ENCODE results near the gene PTPRD.
"Not testable (repeated sequence)": the region's sequence is repeated elsewhere in the genome, so short reads cannot be mapped to it uniquely, and the experiment has no call there.

The PTPRD gene

DNA sequence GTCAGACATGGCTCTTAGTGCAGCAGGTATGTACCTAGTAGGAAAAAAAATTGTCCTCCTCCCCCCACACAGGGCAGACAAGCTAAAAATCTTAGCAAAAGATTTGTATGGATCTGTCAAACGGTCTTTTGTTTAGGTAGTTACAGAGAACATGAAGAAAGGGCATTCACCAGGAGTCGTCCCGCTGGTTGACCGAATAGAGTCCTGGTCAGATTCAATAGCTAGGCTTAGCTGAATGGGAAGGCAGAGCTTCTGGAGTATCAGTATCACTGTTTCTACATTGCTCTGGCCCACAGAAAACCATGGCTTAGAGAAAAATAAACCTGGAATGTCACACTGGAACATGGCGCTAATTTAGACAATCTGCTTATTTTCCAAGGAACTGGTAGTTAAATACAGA is 642.3 kb downstream of the PTPRD start:
- DNase-seq (ENCODE audit: low read depth, low spot score), result no peak

DNA sequence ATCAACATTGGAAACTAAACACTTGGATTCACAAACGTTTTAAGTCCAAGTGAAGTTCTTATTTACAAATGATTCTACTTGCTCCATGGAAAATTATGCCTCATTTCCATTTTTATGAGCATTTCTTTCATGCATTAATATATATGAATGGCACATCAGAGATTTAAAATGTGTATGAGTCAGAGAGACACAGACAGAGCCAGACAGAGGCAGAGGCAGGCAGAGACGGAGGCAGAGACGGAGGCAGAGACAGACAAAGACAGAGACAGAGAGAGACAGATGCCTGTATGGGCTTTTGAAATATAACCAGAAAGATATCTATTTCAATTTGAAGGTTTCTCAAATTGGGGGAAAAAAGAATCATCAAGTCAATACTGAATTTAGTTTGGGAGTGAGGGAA is 649.0 kb downstream of the PTPRD start:
- DNase-seq (ENCODE audit: low read depth, low spot score), result no peak

DNA sequence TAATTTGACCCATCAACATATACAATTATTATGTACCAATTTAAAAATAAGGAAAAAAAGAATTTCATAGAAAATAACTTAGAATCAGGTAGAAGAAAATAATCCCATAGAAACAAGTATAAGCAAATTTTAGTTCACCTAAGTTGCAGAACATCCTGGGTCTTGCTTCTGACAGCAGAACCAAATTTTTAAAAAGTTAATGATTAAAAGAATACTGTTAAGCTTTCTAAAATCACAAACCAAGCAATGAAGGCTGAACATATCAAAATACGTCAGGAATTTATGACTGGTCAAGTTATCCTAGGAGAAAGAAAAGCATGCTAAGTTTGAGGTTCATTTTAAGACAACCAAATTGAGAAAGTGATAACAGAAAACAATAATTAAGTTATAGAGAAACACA is 650.9 kb downstream of the PTPRD start:
- no peak for DNase-seq (ENCODE audit: low read depth, low spot score)

DNA sequence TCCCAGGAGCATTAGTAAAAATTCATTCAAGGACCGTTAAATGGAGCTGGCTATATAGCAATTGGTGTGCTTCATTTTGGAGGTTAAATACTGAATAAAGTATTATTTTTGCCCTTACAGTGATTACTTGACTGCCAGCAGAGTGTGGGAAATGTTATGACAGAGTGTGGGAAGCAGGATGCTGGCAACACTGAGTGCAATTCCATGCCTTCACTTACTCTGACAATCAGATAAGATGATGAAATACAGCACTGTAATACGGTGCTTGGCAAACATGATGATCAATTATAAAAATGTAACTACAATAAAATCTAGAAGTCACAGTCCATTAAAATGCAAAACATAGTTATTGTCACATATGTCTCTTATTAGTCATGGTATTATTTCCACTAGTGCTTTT is 651.3 kb downstream of the PTPRD start:
- no peak for DNase-seq (ENCODE audit: low read depth, low spot score)

DNA sequence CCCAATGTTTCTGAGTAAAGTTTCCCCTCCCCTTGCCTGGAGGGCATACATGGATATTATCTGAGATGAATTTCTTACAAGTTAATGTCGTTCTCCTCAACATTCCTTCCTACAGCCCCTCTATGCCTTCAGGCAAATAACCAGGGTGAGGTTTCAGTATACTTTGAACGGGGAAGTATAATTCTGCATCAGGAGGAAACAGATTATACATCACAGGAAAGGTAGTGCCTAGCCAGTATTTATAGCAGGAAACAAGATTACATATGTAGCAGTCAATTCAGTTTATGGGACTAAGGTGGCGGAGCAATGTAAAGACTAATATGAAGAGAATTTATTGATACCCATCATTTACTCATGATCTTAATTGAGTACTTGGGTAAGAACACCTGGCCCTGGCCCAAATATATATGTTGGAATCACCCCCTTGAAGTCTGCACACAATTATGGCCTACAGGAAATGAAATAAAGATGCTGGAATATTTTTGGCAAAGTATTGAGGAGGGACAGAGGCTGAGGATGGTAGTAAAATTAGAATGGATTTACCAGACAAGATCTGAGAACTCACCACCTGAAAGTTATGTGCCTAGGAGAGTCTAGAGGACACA is 661.1 kb downstream of the PTPRD start:
- DNase-seq (ENCODE audit: low read depth, low spot score), result no peak

DNA sequence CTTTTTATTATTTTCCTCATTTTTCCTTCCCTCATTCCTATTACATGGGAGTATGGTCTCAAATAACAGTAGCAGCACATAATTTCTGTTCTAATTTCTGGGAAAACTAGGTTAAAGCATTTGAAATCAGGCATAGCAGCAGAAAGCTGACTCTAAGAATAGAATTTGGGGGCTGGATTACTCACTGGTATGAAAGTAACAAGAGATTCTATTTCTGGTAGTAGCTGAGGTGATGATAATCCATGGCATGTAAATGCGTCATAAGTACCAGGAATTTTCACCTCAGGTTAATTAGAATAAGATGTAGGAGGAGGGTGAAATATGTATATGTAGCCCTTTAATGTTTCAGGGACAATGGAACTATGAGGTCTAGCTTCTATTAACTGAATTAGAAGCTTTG is 662.0 kb downstream of the PTPRD start:
- DNase-seq (ENCODE audit: low read depth, low spot score), result no peak

DNA sequence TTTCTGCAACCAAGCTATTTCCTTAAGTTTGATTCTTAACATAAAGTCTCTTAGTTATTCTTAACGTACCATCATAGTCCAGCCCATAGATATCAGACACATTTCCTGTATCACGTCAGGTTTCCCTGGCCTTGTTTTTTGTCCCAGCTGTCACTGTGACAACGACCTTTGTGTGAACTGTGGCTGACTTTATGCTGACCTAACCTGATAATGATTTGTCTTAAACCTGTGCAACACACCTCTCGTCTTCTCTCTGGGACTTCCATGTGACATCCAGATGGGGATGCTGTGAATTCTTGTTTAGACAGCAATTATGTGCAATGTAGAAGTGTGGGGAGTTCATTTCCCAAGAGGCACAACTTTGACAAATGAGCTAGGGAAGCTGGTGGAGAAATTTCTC is 662.8 kb downstream of the PTPRD start:
- no peak for DNase-seq (ENCODE audit: low read depth, low spot score)

DNA sequence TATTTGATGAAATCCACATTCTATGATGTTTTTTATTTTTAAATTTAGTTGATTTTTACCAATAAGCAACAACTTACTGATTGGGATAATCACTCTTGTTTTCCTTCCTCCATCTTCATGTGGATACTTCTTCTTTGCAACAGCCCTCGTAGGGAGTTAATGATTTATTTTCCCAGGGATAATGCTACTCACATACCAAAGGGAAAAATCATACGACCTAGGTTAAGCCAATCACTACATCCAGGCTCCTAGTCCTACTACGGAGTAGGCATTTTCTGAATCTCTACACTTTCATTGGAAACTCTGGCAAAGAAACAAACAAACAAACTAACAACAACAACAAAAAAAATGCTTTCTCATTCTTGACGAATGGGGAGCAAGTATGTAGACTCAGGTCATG is 663.4 kb downstream of the PTPRD start:
- no peak for DNase-seq (ENCODE audit: low read depth, low spot score)

DNA sequence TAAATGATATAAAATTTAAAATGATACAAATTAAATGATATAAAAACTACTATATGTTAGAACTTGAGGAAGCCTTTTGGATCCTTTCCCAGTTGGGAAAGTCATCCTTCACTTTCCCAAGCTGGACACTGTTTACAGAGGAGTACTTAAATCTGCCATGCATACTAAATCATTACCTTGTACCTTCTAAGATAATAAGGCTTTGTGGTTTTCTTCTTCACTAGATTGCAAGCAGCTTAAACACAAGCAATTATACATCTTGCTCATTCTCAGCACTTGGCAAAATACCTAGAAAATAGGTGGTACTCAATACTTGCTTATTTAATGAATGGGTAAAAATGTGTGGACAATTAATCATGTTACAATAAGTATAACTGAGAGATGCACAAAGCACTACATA is 666.8 kb downstream of the PTPRD start:
- no peak for DNase-seq (ENCODE audit: low read depth, low spot score)

DNA sequence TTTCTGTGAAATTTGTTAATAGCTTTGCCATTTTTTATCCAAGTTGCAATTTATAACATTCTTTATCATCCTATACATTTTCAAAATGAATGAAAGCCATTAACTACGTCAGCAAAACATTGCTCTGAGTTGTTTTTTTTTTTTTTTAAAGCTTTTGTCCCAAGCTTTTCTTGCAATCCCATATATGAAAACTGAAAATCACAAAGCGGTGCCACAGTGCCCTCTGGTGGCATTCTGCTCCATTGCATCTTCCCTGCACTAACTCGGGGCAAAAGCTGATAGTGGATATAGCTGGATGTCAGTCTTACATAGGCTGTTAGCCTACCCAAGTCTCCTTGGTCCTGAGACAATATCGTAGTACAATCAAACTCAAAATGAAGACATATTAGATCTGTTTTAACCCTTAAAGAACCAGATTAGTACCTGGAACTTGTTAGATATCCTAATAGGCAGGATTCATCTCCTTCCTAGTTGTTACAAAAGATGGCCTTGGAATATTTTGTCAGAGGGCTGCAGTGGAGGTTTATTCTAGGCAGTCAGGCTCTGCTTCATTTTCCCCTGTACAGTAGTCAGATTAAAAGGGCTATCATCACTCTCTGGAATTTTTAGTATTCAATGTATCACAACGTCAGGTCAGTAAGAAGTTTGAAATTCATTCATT is 669.9 kb downstream of the PTPRD start:
- no peak for DNase-seq (ENCODE audit: low read depth, low spot score)

DNA sequence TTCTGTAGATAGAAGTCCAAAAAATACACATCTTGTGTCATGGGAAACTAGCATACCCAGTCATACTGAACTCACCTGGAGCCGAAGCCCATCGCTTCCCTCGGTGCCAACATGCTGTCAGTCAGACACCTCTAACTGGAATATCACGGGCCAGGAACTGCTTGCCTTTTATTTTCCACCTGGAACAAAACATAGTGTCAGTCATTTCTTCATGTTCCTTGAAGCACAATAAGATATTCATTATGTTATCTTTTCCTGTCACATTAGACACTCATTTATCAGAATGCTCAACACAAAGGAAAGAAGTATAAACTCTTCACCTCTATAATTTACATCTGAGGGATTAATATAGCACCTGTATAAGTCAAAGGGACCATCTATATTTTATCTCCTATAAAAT is 674.4 kb downstream of the PTPRD start:
- no peak for DNase-seq (ENCODE audit: low read depth, low spot score)

DNA sequence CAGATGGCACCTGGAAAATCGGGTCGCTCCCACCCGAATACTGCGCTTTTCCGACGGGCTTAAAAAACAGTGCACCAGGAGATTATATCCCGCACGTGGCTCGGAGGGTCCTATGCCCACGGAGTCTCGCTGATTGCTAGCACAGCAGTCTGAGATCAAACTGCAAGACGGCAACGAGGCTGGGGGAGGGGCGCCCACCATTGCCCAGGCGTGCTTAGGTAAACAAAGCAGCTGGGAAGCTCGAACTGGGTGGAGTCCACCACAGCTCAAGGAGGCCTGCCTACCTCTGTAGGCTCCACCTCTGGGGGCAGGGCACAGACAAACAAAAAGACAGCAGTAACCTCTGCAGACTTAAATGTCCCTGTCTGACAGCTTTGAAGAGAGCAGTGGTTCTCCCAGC is 681.3 kb downstream of the PTPRD start:
- DNase-seq (ENCODE audit: low read depth, low spot score), result not testable (repeated sequence)

DNA sequence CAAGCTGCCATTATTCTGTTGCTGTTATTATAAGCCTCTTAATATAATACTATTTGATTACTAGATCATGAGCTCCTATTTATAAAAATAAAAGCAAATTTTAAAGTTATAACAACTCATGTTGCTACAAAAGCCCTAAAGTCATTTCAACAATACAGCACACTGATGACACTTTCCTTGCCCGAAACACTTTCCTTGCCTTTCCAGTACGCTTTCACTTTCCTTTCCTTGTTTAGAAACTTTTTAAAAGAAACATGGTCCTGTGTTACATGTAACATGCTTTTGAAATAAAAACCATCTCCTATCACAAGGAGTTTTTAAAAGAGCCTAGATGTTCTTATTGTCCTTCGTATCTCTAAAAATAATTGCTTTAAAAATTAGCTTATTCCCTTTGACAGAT is 688.4 kb downstream of the PTPRD start:
- DNase-seq (ENCODE audit: low read depth, low spot score), result no peak

DNA sequence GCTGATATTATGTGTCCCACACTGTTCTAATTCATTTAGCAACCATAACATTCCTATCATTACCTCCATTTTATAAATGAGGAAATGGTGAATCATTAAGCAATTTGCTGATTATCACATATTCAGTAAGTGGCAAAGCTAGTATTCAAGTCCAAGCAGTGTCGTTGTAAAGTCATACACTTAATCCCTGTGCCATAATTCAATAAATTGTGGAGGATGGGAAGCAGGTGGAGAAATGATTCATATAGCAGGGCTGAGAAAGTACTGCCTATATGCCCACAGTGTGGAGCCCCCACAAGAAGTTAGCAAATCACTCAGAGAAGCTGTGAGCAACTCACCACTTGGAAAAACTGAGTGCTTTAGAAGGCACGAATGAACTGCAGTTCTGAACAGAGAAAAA is 691.0 kb downstream of the PTPRD start:
- DNase-seq (ENCODE audit: low read depth, low spot score), result no peak

DNA sequence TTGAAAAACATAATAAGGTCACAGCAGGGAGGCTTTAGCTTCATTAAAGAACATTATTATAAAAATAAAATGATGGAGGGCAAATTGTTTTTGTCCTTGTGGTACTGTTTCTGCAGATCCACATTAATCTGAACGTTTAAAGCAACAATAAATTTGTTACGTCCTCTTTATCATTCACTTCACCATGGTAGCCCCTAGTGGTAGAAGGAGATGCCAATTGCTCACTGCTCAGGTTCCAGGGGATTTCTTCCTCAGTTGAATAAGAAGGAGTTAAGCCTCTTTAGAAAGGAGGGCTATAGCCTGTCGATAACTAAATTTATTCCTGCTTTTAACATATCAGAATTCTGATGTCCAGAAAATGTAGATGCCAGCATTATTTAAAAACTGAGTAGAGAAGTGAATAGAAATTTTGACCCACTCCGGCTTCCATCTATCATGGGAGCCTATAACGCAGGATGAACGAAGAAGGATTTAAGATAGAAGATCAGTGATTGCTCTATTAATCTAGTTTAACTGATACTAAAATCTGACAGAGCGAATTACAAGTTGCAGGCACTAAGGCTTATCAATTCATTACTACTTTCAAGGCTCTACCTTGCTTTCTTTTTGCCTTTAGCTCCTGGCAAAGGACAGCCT is 692.3 kb downstream of the PTPRD start:
- DNase-seq (ENCODE audit: low read depth, low spot score), result no peak

DNA sequence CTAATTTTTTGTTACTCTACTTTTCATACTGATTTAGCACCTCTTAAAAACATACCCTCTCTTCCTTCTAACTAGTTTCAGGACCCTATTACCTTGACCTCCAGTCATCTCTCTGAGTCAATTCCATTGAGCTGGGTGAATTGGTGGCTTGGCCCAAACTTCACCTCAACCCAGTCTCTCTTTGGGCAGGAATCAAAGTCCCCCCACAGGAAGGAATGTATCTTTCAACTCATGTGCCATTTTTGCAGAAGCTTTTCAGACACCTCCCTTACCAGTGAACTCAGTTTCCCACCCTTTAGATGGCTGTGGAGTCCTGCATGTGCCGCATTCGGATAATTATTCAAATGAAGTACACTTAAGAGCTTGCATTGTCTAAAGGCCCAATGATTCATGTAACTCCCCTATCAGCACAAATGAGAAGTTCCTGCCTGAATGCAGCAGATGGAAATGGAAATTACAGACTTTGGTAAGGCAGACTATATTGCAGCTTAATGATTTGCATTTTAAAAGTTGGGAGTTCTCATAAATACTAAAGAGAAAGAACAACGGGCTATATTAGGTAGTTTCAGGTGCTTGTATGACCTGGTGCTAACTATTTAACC is 693.5 kb downstream of the PTPRD start:
- DNase-seq (ENCODE audit: low read depth, low spot score), result no peak

DNA sequence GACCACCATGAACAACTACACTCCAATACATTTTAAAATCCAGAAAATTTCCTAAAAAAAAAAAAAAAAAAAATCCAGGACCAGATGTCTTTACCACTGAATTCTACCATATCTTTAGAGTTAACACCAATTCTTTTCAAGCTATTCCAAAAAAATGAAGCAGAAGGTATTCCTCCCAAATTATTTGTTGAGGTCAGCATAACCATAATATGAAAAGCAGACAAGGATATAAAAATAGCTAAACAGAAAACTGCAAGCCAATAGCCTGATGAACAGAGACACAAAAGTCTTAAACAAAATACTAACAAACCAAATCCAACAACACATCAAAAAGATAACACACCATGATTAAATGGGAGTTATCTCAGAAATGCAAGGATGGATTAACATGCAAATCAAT is 695.4 kb downstream of the PTPRD start:
- DNase-seq (ENCODE audit: low read depth, low spot score), result no peak

DNA sequence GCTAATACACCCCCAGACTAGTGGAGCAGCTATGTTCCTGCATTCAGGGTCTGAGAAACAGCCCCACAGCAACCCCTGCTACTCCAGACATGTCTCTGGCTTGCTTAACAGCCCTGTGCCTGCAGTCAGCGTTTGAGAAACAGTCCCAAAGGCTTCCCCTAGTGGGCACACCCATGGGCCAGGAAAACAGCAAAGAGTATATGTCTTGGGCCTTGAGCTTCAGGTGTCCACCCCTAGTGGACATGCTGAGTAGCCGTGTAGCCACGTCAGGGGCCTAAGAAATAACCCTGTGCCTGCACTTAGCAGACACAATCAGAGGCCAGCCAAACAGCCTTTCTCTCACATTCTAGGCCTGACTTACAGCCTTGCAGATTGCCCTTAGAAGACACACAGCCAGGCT is 698.6 kb downstream of the PTPRD start:
- DNase-seq (ENCODE audit: low read depth, low spot score), result no peak

DNA sequence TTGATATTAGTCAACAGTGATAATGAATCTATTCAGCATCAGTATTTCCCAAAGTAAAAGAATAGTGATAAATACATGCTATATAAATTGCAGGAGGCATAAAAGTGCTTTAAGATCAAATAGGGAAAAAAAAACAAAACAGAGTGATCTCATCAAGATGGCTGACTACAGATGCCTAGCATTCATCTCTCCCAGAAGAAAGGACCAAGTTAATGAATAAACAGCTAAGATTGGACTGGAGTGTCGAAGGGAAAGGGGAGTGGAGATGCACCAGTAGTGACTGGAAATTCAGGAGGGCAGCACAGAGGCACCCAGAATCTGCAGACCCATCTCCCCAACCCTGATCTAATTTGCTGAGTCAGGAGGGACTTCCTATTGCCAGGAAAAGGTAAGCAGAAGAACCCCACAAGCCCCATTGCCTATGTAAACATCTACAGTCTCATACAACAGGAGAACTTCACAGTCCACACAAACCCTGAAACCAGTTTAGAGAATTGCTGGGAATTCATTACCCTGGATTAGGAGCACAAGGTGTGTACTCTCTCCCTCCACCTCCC is 699.4 kb downstream of the PTPRD start:
- DNase-seq (ENCODE audit: low read depth, low spot score), result no peak

DNA sequence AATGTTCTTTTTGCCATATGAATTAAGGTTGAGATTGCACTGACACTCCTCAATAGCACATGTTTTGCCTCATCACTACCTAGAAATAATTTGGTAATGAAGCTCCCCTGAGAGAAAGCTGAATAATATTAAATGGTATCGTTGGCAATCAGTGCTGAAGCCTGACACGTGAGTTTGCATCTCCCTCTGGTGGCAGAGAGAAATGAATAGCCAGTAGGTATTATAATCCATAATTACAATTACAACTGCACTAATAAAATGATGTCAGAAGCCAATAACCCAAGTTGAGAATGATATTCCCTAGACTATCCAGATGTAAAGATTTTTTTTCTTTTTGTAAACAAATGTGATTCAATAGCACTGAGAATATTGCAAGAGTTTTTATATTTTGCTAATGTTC is 700.3 kb downstream of the PTPRD start:
- DNase-seq (ENCODE audit: low read depth, low spot score), result no peak

DNA sequence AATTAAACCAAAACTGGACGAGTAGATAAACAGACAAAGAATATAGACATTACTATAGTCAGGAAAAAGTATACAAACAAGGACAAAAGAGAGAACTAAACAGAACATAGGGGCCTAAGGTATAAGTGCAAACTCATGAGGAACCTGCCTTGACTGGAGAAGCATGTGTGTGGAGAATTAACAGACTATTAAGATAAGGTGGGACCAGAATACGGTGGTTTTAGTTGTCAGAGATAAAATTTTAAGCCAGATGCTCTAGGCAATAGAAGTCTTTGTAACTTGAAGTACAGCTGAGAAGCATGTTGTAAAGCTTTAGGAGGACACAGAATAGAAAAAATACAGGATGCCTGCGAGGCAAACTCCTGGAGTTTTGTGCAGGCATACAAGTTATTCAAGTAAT is 707.1 kb downstream of the PTPRD start:
- DNase-seq (ENCODE audit: low read depth, low spot score), result no peak

DNA sequence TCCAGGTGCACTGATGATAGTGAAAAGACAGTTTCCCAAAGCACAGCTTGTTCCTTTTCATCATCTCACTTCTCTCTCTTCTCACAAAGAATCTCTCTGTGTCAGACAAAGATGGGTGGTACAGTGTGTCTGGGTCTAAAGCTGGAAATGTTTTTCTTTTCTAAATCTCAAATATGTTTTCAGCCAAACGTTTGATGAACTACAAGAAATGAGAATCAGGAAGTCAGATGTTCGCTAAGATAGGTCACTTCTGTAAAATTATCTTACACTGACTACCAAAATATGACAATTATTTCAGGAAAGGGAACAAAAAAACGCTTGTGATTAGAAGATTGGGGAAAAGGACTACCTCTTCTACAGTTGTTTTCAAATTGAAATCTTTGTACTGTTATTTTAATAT is 708.8 kb downstream of the PTPRD start:
- no peak for DNase-seq (ENCODE audit: low read depth, low spot score)

DNA sequence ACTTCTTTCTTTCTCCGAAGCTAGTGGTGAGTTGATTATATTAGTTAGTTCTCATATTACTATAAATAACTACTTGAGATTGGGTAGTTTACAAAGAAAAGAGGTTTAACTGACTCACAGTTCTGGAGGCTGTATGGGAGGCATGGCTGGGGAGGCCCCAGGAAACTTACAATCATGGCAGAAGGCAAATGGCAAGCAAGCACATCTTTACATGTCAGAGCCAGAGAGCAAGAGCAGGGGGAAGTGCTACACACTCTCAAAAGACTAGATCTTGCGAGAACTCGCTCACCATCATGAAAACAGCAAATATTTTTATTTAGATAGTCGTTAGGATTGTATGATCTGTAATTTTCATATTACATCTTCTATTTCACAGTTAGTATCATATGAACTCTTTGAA is 711.2 kb downstream of the PTPRD start:
- no peak for DNase-seq (ENCODE audit: low read depth, low spot score)

Data from activated CD4-positive, CD25-positive, alpha-beta regulatory T cell treated with anti-CD3 and anti-CD28 coated beads, Interleukin-2, amount 50 U/mL, for 16 hours (primary cell).